Activated CD8-positive, alpha-beta memory T cell treated with anti-CD3 and anti-CD28 coated beads for 4 hours (primary cell): ENCODE results near the gene IGSF3.
"Not testable (repeated sequence)": the region's sequence is repeated elsewhere in the genome, so short reads cannot be mapped to it uniquely, and the experiment has no call there.

Source experiments
- DNase-seq, 2 donors: peaks; one replicate each; pipeline ENCODE4 v3.0.0-alpha.2; 2020; ENCODE audit warnings: low read depth in 2 of 2

IGSF3 gene

DNA sequence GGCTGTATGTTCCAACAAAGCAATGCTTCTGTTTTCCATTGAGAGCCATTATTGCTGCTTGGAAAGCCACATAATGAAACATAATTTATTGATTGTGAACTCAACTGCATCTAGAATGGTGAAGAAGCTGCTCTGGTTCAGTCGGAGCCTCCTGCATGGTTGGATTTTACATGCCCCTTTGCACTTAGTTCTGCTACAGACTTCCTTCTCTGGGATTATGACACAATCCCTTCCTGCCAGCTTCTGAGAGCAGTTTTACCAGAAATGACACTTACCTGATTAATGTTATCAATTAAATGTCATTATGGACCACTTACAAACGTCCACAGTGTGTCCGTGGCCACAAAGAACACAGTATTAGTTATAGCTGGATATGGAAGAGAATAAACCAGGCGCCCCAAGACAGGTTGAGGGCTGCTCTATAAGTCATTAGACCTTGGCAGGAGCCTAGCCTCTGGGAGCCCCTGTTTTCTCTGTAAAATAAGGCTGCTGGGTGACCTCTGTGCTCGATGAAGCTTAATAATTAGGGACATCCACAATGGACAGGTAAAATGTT is 89.7 kb downstream of the IGSF3 start:
- no peak for DNase-seq

DNA sequence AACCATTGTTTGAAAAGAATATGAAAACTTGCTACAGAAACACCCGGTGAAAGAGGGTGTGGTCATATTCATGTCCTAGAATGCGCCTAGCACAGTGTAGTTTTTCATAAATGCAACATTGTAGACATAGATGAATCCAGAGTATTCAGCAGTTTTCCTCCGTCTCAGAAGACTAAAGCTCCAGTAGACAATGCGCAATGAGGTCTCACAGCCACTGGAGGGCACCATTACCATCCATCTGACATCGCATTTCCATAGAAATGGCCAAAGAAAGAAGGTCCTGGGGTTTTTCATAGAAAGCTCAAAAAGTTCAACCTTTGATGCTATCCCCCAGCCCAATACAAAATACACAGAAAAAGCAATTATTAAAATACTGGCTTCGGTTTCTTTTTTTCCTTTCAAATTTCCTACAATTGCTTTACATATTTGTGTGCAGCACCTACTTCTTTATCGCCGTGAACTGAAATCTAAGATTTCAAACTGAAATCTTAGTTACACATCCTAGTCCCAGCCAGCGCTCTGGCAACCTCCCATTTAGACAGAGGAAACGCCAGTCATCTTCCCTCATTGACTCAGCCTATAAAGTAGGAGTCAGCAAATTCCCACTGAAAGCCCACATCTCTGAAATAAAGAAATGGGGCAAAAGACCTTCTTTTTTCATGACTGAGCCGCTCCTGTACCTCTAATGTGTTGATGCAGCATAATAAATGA is 92.8 kb downstream of the IGSF3 start:
- peak; percentile 29 to 37 for DNase-seq

- no peak for DNase-seq
These were observed 94.0 kb downstream of the IGSF3 start for GRCh38 chr1:116573431-116574095.

GRCh38 chr1:116572771-116573430 is 94.6 kb downstream of the IGSF3 start:
- no peak for DNase-seq

DNA sequence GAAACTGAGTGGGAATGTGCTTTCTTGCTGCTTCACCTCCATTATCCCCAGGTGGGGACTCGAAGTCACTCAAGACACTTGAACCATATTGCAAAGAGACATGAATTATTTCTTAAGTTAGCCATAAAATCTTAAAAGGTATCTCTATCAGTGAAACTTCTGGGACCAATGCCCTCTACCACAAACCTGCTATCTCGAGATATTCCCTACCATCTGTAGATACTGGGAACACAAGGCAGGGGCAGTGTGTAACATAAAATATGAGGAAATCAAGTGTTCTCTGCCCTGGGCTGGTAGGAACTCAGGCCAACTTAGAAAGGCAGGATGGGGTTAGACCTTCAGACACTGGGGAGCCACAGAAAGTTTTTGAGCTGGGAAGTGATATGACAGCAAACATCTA is 95.4 kb downstream of the IGSF3 start:
- DNase-seq: no peak

- DNase-seq: no peak
These were observed 96.2 kb downstream of the IGSF3 start for GRCh38 chr1:116571215-116571919.

DNA sequence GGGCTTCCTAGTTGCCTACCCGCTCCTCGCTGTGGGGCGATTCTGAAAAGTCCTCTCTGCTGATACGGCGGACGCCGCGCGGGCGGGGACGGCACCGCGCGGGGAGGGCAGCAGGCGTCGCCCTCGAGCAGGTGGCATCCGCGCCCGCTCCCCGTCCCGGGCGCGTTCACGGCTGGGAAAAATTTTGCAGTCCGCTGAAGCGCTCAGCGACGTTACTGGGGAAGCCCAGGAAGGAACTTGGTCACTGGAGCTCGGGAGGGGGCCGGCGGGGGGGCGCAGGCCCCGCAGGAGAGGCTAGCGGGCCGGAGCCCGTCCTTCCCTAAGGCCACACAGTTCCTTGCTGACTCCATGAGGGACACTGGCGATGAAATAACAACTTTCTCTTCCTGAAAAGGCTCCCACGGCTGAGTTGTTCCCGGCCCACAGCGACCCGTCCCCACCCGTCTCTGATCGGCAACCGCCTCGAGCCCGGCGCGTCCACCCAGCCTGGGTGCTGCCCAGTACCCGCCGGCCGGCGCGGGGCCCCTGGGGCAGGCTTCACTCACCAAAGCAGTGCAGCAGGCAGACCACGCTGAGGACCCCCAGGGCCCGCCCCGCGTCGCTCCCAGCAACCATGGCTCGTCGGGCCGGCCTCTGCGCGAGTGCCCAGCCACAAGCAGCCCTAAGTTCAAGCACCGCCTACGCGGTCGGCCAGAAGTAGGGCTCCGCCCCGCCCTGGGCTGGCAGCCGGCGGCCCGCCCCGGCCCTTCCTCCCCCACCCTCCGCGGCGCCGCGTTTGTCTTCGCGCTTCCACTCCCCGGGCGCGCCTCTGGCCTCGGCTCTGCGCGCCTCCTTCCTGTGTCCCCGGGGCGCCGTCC is 96.9 kb downstream of the IGSF3 start, which contains the start of gene CD58:
Gene CD58 (minus strand): TSS at position 669 of the 857 bp plus-strand sequence. CDS start 54 bp downstream, at position 615.
- DNase-seq: peak; percentile 67

GRCh38 chr1:116569776-116570357 is 97.7 kb downstream of the IGSF3 start:
- peak in 1 of 2 donors; percentile 26 for DNase-seq

DNA sequence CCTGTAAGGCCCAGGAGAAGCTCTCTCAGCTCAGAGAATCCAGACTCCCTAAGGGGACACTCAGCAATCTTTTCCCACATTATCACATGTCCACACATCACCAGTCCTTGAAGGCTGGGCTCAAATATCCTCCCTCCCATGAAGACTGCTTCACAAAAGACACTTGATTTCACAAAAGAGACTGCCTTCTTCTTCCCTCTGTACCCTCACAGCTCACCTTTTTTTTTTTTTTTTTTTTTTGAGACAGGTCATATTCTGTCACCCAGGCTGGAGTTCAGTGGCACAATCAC is 98.2 kb downstream of the IGSF3 start:
- DNase-seq: no peak

GRCh38 chr1:116568662-116569380 is 98.7 kb downstream of the IGSF3 start:
- no peak for DNase-seq

DNA sequence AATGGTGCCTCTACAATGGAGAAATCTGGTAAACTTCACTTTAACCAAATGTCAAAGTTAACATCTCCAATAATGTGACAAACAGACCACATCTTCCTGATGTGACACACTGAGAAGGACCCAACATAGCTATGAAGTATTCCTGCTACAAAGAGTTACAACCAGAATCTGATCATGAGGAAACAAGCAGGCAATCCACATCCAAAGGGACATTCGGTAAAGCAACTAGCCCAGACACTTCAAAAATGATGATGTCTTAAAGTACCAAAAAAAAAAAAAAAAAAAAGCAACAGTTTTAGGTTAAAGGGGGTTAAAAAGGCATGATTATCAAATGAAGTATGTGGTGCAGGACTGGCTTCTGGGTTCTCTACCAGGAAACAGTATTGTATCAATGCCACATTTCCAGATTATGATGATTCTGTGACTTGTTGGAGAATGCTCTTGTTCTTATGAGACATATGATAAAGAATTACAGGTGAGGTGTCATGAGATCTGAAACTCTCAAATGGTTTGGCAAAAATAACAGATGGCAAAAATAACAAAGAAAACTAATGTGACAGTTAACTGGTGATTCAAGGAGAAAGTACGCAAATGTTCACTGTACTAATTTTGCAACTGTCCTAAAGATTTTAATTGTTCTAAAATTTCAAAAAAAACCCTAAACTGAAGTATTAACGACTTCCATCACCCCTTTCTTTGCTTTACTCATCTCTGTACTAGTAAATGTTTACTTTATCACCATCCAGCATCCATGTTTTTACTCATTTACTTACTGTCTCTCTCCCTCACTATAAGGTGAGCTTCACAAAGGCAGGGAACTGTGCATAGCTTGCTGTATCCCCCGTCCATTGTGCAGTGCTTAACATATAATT is 99.5 kb downstream of the IGSF3 start:
- DNase-seq: no peak

DNA sequence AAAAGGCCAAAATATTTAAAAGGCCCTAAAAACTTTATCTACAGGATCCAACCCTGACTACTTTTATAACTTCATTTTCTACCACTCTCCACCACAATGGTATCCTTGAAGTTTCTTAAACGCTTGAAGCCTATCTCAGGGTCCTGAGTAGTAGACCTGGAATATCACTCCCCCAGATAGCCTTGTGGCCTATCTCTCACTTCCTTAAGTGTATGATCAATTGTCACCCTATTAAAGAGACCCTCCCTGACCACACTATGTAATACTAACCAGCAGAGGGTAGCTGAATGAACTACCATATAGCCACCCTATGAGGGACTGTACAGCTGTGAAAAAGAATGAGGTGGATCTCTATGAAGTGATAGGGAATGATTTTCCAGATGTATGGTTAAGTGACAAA is 102.3 kb downstream of the IGSF3 start:
- DNase-seq: no peak

GRCh38 chr1:116564426-116564825 is 103.1 kb downstream of the IGSF3 start:
- DNase-seq: no peak

DNA sequence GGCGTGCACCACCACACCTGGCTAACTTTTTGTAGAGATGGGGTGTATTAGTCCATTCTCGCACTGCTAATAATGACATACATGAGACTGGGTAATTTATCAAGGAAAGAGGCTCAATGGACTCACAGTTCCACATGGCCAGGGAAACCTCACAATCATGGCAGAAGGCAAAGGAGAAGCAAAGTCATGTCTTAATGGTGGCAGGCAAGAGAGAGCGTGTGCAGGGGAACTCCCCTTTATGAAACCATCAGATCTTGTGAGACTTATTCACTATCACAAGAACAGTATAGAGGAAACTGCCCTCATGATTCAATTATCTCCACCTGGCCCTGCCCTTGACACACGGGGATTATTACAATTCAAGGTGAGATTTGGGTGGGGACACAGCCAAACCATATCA is 105.1 kb downstream of the IGSF3 start:
- not testable (repeated sequence) for DNase-seq

DNA sequence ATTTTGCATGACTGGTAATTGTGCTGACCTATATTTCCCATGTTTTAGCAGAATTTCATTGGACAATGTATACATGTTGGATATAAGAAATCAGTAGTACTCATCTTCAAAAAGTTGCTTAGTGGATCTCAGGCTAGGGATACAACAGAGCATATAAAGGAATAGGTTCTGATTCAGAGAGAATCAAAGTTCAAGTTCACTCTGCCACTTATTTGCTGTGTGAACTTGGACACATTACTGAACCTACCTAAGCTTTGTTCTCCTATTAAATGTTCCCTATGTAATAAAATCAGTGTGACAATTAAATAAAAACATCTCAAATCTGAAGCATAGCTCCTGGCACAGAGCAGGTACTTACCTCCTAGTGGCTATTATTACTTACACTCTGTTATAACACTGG is 106.0 kb downstream of the IGSF3 start:
- DNase-seq: no peak

DNA sequence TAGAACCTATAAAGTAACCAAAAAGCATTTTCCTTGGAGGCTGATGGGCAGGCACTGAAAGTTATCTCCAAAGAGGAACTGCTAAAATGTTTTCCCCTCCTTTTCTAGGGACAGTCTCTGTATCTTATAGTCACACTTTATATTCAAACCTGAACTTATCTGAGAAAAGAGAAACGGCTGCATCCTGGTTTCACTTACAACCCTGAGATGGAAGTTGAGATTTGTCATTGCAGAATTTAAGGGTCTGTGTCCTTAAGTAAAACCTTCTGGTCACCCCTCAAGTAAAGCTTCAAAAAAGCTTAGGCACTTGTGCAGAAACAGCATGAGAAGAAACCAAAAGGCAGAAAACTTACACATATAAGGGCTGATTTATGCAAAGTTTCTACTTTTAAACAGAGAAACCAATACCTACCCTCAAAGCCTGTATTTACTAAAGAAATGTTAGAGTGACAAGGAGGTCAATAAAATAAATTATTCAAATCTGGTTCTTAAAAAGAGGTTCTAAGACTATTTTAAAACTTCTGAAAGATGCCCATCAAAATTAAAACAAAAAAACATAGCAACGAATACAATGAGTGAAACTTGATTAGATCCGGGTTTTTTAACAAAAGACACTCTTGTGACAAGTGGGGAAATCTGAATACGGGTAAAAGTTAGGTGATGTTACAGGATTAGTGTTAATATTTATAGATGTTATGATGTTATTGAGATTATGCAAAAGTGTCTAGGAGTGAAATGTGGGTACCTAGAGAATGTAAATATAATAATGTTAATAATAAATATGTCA is 106.6 kb downstream of the IGSF3 start:
- DNase-seq: no peak

DNA sequence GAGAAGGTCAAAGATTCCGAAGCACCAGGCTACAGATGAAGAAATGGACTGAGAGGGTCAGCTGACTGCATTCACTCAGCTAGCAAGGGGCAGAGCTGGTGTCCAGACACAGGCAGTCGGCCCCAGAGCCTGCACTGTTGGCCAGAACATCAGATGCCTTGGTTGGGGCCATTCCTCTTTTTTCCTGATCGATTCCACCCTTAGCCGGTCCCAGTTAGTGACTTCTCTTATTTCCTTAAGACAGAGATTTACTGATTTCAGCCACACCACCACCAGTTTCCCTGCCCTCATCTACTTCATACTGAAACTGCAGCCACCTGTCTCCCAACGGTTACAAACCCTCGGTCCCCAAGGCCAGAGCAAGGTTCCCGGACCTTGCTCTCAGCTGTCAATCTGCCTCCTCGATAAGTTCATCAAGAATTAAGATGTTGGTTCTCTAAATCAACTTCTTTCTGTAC is 108.2 kb downstream of the IGSF3 start:
- no peak for DNase-seq

- DNase-seq: no peak
These were observed 109.0 kb downstream of the IGSF3 start for GRCh38 chr1:116558571-116558970.
